Trophoblast cell (in vitro differentiated cells and primary cell): Measurements from ENCODE around the gene TAS2R60.
"Not testable (repeated sequence)": the region's sequence is repeated elsewhere in the genome, so short reads cannot be mapped to it uniquely, and the experiment has no call there.

Experiments
- DNase-seq, 2 donors: peaks; one replicate each; pipeline ENCODE4 v3.0.0-alpha.2; 2016
- H2AFZ ChIP-seq: 2 replicates; pipeline ENCODE4 v1.6.1; 2013; ENCODE audit warnings: low read length, moderate library complexity, mild to moderate bottlenecking; ENCODE audit not compliant: insufficient read depth, poor library complexity
- H2AK5ac ChIP-seq: 2 replicates; pipeline ENCODE4 v1.6.1; 2013; ENCODE audit warnings: mild to moderate bottlenecking, low read length
- H2BK120ac ChIP-seq: 2 replicates; pipeline ENCODE4 v1.6.1; 2013; ENCODE audit warnings: low read length, mild to moderate bottlenecking, moderate library complexity; ENCODE audit not compliant: insufficient read depth, poor library complexity
- H2BK12ac ChIP-seq: 2 replicates; pipeline ENCODE4 v1.6.1; 2013; ENCODE audit warnings: mild to moderate bottlenecking, low read length, moderate library complexity
- H2BK5ac ChIP-seq: 2 replicates; pipeline ENCODE4 v1.6.1; 2013; ENCODE audit warnings: low read length, low read depth, moderate library complexity, mild to moderate bottlenecking; ENCODE audit not compliant: poor library complexity
- H3K14ac ChIP-seq: 2 replicates; pipeline ENCODE4 v1.6.1; 2013; ENCODE audit warnings: mild to moderate bottlenecking, low read length
- H3K18ac ChIP-seq: 2 replicates; pipeline ENCODE4 v1.6.1; 2013; ENCODE audit warnings: mild to moderate bottlenecking, low read length
- H3K23ac ChIP-seq: 2 replicates; pipeline ENCODE4 v1.6.1; 2013; ENCODE audit warnings: low read length
- H3K27ac ChIP-seq: 2 replicates; pipeline ENCODE4 v1.5.1; 2013; ENCODE audit warnings: low read depth, mild to moderate bottlenecking, inconsistent platforms, low read length, moderate library complexity
- H3K27me3 ChIP-seq: 2 replicates; pipeline ENCODE4 v1.6.1; 2013; ENCODE audit warnings: inconsistent platforms, mild to moderate bottlenecking, low read length, moderate library complexity; ENCODE audit not compliant: insufficient read depth
- H3K36me3 ChIP-seq, 2 experiments: 1 replicate in 1 of 2; 2 replicates in 1 of 2; pipeline ENCODE4 v1.6.1; 2013; ENCODE audit warnings: low read length in 2 of 2, mild to moderate bottlenecking in 2 of 2, moderate library complexity in 1 of 2; ENCODE audit not compliant: insufficient read depth in 2 of 2, control insufficient read depth in 1 of 2
- H3K4ac ChIP-seq: 2 replicates; pipeline ENCODE4 v1.6.1; 2013; ENCODE audit warnings: low read depth, mild to moderate bottlenecking, low read length, moderate library complexity
- H3K4me1 ChIP-seq, 2 experiments: 1 replicate in 1 of 2; 2 replicates in 1 of 2; pipeline ENCODE4 v1.6.1; 2013; ENCODE audit warnings: low read length in 2 of 2, mild to moderate bottlenecking in 2 of 2, moderate library complexity in 1 of 2; ENCODE audit not compliant: insufficient read depth in 2 of 2, control insufficient read depth in 1 of 2
- H3K4me2 ChIP-seq: 2 replicates; pipeline ENCODE4 v1.6.1; 2013; ENCODE audit warnings: inconsistent platforms, mild to moderate bottlenecking, low read length, moderate library complexity
- H3K4me3 ChIP-seq: 2 replicates; pipeline ENCODE4 v1.5.1; 2013; ENCODE audit warnings: mild to moderate bottlenecking, low read depth, low read length, inconsistent platforms
- H3K79me1 ChIP-seq: one replicate; pipeline ENCODE4 v1.6.1; 2013; ENCODE audit warnings: low read length
- H3K79me2 ChIP-seq: 2 replicates; pipeline ENCODE4 v1.6.1; 2013; ENCODE audit warnings: low read length, mild to moderate bottlenecking; ENCODE audit not compliant: control insufficient read depth, insufficient read depth, poor library complexity
- H3K9ac ChIP-seq: 2 replicates; pipeline ENCODE4 v1.6.1; 2013; ENCODE audit warnings: mild to moderate bottlenecking, low read length
- H3K9me3 ChIP-seq: 2 replicates; pipeline ENCODE4 v1.6.1; 2013; ENCODE audit warnings: low read depth, mild to moderate bottlenecking, control low read depth, inconsistent platforms, low read length; ENCODE audit not compliant: insufficient read depth
- H4K12ac ChIP-seq: 2 replicates; pipeline ENCODE4 v1.6.1; 2013; ENCODE audit warnings: low read depth, mild to moderate bottlenecking, low read length, moderate library complexity
- H4K8ac ChIP-seq: 2 replicates; pipeline ENCODE4 v1.6.1; 2013; ENCODE audit warnings: low read depth, mild to moderate bottlenecking, low read length, moderate library complexity
- H4K91ac ChIP-seq: one replicate; pipeline ENCODE4 v1.6.1; 2013; ENCODE audit warnings: low read depth, mild to moderate bottlenecking, low read length, moderate library complexity
- WGBS: extraction: QIAGEN DNeasy Blood & Tissue Kit; methylation state at CpG from one replicate; pipeline ENCODE4 v1.1.7; 2013; ENCODE audit warnings: missing lambda C conversion rate; ENCODE audit not compliant: insufficient read length, insufficient coverage; ENCODE audit errors: extremely low coverage; 5-methylcytosine and 5-hydroxymethylcytosine counted together

TAS2R60 gene

DNA sequence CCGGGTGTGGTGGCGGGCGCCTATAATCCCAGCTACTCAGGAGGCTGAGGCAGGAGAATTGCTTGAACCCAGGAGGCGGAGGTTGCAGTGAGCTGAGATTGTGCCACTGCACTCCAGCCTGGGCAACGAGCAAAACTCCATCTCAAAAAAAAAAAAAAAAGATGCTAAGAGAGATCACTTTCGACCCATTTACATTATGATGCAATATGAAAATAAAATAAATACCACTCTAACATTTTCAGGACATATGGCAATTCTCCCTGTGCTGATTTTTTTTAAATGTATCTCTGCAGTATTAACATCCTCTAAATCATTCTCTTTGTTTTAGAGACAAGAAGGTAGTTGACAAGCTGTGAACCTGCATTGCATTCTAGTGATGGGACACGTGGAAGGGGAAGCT is 28.0 kb upstream of the TAS2R60 start:
- not testable (repeated sequence) for H4K91ac ChIP-seq, H2BK5ac ChIP-seq, H3K9me3 ChIP-seq, H3K36me3 ChIP-seq, H3K9ac ChIP-seq, H3K4me1 ChIP-seq, H3K27ac ChIP-seq, H3K4ac ChIP-seq, H3K27me3 ChIP-seq, H4K8ac ChIP-seq, H2BK12ac ChIP-seq, H2BK120ac ChIP-seq, H3K14ac ChIP-seq, H2AFZ ChIP-seq, DNase-seq, H4K12ac ChIP-seq, H2AK5ac ChIP-seq, H3K4me2 ChIP-seq, H3K18ac ChIP-seq, H3K4me3 ChIP-seq, H3K23ac ChIP-seq, H3K79me1 ChIP-seq, H3K79me2 ChIP-seq
- WGBS: no CpG with 5 or more reads among the region's 7 CpGs

GRCh38 chr7:143415742-143416397 is 27.4 kb upstream of the TAS2R60 start:
- no peak overlapping the region for H2BK5ac ChIP-seq
- no peak overlapping the region for H3K23ac ChIP-seq
- H3K4me1 ChIP-seq: peaks cover 0 to 2% of the 10 kb centered on the region in 2 experiments
- no peak overlapping the region for H3K4ac ChIP-seq
- H3K9me3 ChIP-seq: peaks cover 1% of the 10 kb centered on the region
- H2BK120ac ChIP-seq: no peak overlapping the region
- 100% methylated on average over 1 of the region's 8 CpGs for WGBS
- no peak overlapping the region for H3K4me3 ChIP-seq
- no peak overlapping the region for H4K91ac ChIP-seq
- H3K27me3 ChIP-seq: no peaks in the 10 kb centered on the region
- no peak overlapping the region for H3K14ac ChIP-seq
- no peak overlapping the region for H2AFZ ChIP-seq
- no peak overlapping the region for H2BK12ac ChIP-seq
- no peaks in the 10 kb centered on the region for H3K79me2 ChIP-seq
- no peak overlapping the region for H2AK5ac ChIP-seq
- DNase-seq: no peak
- no peaks in the 10 kb centered on the region for H3K79me1 ChIP-seq
- no peak overlapping the region for H3K27ac ChIP-seq
- no peak overlapping the region for H3K4me2 ChIP-seq
- H3K9ac ChIP-seq: no peak overlapping the region
- H4K8ac ChIP-seq: no peak overlapping the region
- no peak overlapping the region for H3K18ac ChIP-seq
- no peak overlapping the region for H4K12ac ChIP-seq
- no peaks in the 10 kb centered on the region for H3K36me3 ChIP-seq

DNA sequence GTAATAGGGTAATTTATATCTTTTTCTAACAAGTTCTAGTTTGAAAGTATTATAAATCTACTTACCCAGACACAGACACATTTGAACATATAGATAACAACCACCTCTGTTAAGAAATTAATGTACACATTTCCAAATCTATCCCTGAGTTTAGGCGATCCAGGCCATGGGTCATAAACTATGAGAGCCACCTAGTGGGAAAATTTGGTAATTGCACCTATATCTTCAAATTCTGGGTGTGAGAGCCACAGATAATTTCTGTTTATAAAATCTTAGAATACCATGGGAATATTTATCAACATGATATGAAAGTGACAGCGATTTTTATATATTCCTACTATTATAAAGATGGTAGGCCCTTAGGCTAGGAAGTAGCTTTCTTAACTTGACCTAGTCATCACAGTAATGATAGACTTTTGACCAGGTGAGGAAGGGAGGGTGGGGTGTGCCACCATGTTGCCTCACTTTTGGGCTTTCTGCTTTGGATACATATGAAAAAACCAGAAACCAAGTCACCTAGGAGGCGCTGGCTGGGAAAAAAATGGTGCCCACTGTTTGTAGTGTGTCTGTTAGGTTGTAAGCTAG is 26.6 kb upstream of the TAS2R60 start:
- H3K14ac ChIP-seq: no peak overlapping the region
- H3K9me3 ChIP-seq: peaks cover 1% of the 10 kb centered on the region
- H2BK120ac ChIP-seq: no peak overlapping the region
- no peaks in the 10 kb centered on the region for H3K27me3 ChIP-seq
- H3K27ac ChIP-seq: no peak overlapping the region
- DNase-seq: peak in 1 of 2 donors; percentile 90
- H2BK12ac ChIP-seq: no peak overlapping the region
- H3K36me3 ChIP-seq: no peaks in the 10 kb centered on the region
- H3K4me1 ChIP-seq: peaks cover 0 to 2% of the 10 kb centered on the region in 2 experiments
- H2BK5ac ChIP-seq: no peak overlapping the region
- no peak overlapping the region for H4K8ac ChIP-seq
- H3K23ac ChIP-seq: no peak overlapping the region
- no peak overlapping the region for H3K4me3 ChIP-seq
- no peak overlapping the region for H2AFZ ChIP-seq
- no peaks in the 10 kb centered on the region for H3K79me2 ChIP-seq
- H4K91ac ChIP-seq: no peak overlapping the region
- H3K79me1 ChIP-seq: no peaks in the 10 kb centered on the region
- no peak overlapping the region for H4K12ac ChIP-seq
- H2AK5ac ChIP-seq: no peak overlapping the region
- H3K4ac ChIP-seq: no peak overlapping the region
- no peak overlapping the region for H3K9ac ChIP-seq
- H3K18ac ChIP-seq: no peak overlapping the region
- WGBS: no CpG with 5 or more reads among the region's 3 CpGs
- H3K4me2 ChIP-seq: no peak overlapping the region

DNA sequence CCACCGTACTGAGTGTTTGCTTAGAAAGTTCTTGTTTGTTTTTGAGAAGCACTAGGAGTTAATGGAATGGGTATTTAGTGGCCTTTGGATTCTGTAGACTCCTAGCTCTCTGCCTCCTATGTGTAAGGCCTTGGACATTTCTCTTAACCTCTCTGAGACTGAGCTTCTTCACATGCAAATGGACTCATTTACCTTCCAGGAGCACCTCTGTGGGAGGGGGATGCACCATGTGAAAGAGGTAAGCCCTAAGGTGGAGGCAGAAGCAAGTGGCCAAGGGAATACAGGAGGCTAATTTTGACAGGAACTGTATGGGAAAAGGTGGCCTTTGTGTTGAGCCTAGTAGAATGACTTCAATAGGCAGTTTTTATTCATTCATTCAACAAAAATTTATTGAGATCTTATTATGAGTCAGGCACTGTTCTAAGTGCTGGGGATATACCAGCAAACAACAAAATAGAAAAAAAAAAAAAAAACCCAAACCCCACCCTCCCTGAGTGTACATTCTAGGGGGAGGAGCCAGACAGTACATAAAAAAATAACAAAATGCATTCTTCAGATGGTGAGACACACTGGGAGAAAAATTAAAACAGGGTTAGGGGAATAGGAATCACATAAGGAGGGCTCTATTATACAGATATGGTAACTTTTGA is 25.4 kb upstream of the TAS2R60 start:
- no peak overlapping the region for H3K4ac ChIP-seq
- no peaks in the 10 kb centered on the region for H3K79me1 ChIP-seq
- no peaks in the 10 kb centered on the region for H3K4me1 ChIP-seq
- H4K91ac ChIP-seq: no peak overlapping the region
- no peaks in the 10 kb centered on the region for H3K79me2 ChIP-seq
- no peak overlapping the region for H3K4me2 ChIP-seq
- H3K18ac ChIP-seq: no peak overlapping the region
- H3K14ac ChIP-seq: no peak overlapping the region
- no peak overlapping the region for H4K12ac ChIP-seq
- H3K27me3 ChIP-seq: no peaks in the 10 kb centered on the region
- no peak overlapping the region for H4K8ac ChIP-seq
- no peak overlapping the region for H2BK12ac ChIP-seq
- H2BK120ac ChIP-seq: no peak overlapping the region
- no peak overlapping the region for H2BK5ac ChIP-seq
- H3K36me3 ChIP-seq: no peaks in the 10 kb centered on the region
- no peak overlapping the region for H2AK5ac ChIP-seq
- DNase-seq: no peak
- peak overlapping the region; percentile 68 for H3K23ac ChIP-seq
- no peak overlapping the region for H3K9ac ChIP-seq
- no peak overlapping the region for H2AFZ ChIP-seq
- no peak overlapping the region for H3K27ac ChIP-seq
- WGBS: no CpG with 5 or more reads among the region's 1 CpG
- H3K4me3 ChIP-seq: no peak overlapping the region
- peaks cover 1% of the 10 kb centered on the region for H3K9me3 ChIP-seq
